LoVo (cell line): ENCODE measurements around the gene NDUFAB1.
A peak's percentile ranks its signal among the peaks of the same experiment; 100 is the strongest.
"Not testable (repeated sequence)": the region's sequence is repeated elsewhere in the genome, so short reads cannot be mapped to it uniquely, and the experiment has no call there.

Experiments
- DNase-seq: peaks from one replicate; pipeline ENCODE4 v3.0.0-alpha.2; 2016; ENCODE audit warnings: low spot score

The NDUFAB1 gene

GRCh38 chr16:23584186-23585076 lies 11.7 kb downstream of the NDUFAB1 start:
- no peak for DNase-seq

- DNase-seq: not testable (repeated sequence)
These were observed 12.8 kb downstream of the NDUFAB1 start for GRCh38 chr16:23583271-23583670.

GRCh38 chr16:23581764-23582163 lies 14.4 kb downstream of the NDUFAB1 start:
- no peak for DNase-seq

GRCh38 chr16:23580391-23580790 lies 15.7 kb downstream of the NDUFAB1 start:
- no peak for DNase-seq

- no peak for DNase-seq
These were observed 16.7 kb downstream of the NDUFAB1 start for GRCh38 chr16:23579371-23579770.

- no peak for DNase-seq
These were observed 17.9 kb downstream of the NDUFAB1 start for GRCh38 chr16:23578101-23578830.

- DNase-seq: no peak
These were observed 18.6 kb downstream of the NDUFAB1 start for GRCh38 chr16:23577493-23577892.

GRCh38 chr16:23575834-23576233 lies 20.3 kb downstream of the NDUFAB1 start:
- DNase-seq: no peak

GRCh38 chr16:23573817-23574216 lies 22.3 kb downstream of the NDUFAB1 start:
- DNase-seq: no peak

- no peak for DNase-seq
These were observed 23.7 kb downstream of the NDUFAB1 start for GRCh38 chr16:23572394-23572793.

GRCh38 chr16:23571895-23572294 lies 24.2 kb downstream of the NDUFAB1 start:
- no peak for DNase-seq

- no peak for DNase-seq
These were observed 25.0 kb downstream of the NDUFAB1 start for GRCh38 chr16:23570992-23571632.

- DNase-seq: no peak
These were observed 28.5 kb downstream of the NDUFAB1 start for GRCh38 chr16:23567602-23568001.

GRCh38 chr16:23566724-23567123 lies 29.4 kb downstream of the NDUFAB1 start:
- no peak for DNase-seq

- no peak for DNase-seq
These were observed 31.3 kb downstream of the NDUFAB1 start for GRCh38 chr16:23564575-23565363.

- DNase-seq: no peak
These were observed 32.9 kb downstream of the NDUFAB1 start for GRCh38 chr16:23563186-23563585.

- no peak for DNase-seq
These were observed 33.6 kb downstream of the NDUFAB1 start for GRCh38 chr16:23562505-23562904.

GRCh38 chr16:23561586-23561985 lies 34.5 kb downstream of the NDUFAB1 start:
- DNase-seq: no peak

- peak; percentile 5 for DNase-seq
These were observed 38.1 kb downstream of the NDUFAB1 start for GRCh38 chr16:23557779-23558702.

- peak; percentile 97 for DNase-seq
These were observed 39.0 kb downstream of the NDUFAB1 start, which contains the start of the genes EARS2 and UBFD1 for GRCh38 chr16:23556881-23557778. Gene EARS2, minus strand, starts transcription at chr16:23557350. Its CDS starts 7 bp downstream, at chr16:23557343. Gene UBFD1, plus strand, starts transcription at chr16:23557727. Its CDS starts 16 bp downstream, at chr16:23557743.
